Airway epithelial cell (primary cell): ENCODE results near the gene TMBIM6. TPM values are rescaled to one million over a fixed set of nuclear protein-coding genes. Genes with fewer than 3 reads are reported as not detected.

Experiments
- total RNA-seq: library from RNA; depleted of rRNA; stranded (reverse); fragments of >200 nt; gene quantifications from 2 replicates; pipeline ENCODE4 v1.2.3, GENCODE V29; 2015

The TMBIM6 gene, protein sequence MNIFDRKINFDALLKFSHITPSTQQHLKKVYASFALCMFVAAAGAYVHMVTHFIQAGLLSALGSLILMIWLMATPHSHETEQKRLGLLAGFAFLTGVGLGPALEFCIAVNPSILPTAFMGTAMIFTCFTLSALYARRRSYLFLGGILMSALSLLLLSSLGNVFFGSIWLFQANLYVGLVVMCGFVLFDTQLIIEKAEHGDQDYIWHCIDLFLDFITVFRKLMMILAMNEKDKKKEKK
- total RNA-seq = 324 and 405 TPM in 2 replicates

DNA sequence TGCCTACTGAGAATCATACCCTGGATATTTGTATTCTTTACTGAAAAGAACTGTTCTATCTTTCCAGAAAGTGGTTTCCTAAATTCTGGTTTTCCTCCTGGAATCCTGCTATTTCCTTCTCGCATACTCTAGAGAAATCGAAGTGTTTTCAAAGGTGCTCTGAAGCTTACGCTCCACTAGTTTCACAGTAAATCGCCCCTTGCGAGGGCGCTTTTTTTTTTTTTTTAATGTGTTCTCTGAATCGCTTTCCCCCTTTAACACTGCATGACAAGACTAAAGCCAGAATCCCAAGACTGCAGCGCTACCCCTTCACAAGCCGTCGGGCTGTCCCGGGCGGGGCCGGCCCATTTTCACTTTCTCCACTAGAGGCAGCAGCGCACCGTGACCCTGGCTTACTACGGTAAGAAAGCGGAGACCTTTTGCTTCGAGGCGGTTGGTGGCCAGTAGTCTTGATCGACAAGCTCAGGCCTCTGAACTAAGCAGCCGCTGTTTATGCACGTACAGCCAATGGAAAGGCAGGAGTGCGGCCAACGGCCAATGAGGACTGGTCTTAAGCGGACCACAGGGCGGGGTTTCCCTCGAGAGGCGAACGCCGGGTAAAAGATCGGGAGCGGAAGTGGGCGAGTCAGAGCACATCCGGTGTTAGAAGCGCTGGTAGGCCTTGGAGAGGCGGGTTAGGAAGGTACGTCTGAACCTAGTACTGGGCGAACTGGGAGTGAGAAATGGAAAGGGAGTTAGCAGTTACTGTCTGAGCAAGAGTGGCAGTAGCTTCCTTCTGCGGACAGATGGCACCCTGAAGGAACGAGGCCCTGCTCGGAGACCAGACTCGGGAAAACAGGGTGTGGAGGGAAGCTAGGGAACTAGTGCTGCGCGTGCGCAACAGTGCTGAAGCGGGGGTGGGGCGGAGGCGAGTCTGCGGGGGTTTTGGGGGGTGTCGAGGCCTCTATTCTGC lies at the start of gene TMBIM6:
TMBIM6 (plus strand) TSS at position 628 of the 952 bp plus-strand sequence. CDS start 10,937 bp downstream, outside the sequence.

DNA sequence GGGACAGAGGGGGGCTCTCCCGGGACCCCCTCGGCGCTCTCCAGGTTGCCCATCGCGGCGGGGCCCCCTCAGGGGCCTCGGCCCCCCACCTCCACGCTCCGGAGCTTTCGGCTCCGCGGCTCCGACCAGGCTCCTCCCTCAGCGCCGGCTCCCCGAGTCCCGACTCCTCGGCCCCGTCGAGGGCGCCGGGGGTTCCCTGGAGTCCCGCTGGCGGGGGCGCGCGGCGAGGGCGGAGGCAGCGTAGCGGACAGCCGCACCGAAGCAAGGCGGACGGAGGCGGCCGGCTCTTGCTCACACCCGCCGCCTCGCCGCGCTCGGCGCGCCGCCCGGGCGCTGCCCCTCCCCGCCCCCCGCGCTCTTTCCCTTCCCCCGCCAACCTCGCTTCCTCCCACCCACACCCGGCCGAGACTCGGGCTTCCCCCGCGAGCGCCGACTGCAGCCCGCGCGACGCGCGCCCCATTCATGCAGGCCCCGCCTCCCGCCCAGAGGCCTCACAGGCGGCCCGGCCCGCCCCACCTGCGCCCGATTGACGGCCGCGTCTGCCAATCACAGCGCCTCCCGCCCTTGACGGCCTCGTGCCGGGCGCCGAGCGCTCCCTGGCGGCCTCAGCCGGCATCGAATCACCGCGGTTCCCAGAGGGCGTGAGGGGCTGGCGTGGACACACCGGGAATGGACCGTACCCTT lies 34.1 kb upstream of the TMBIM6 start, which contains the start of gene FMNL3:
FMNL3 (minus strand) TSS at position 278 of the 684 bp plus-strand sequence; CDS start at position 53, 225 bp downstream.

Other genes with a start within 250 kb of the TMBIM6 start
- 0.07 TPM in 1 of 2 replicates, not detected in the other for gene KCNH3, start 202.5 kb upstream of the TMBIM6 start, total RNA-seq
- gene MCRS1, start 173.4 kb upstream of the TMBIM6 start, total RNA-seq = 66.0 and 75.8 TPM in 2 replicates
- gene FAM186B, start 135.9 kb upstream of the TMBIM6 start, total RNA-seq = 0.07 and 0.14 TPM in 2 replicates
- gene PRPF40B, start 118.0 kb upstream of the TMBIM6 start, total RNA-seq = 11.6 and 13.4 TPM in 2 replicates
- 2.2 and 2.7 TPM in 2 replicates for gene FMNL3, start 34.2 kb upstream of the TMBIM6 start, total RNA-seq
- gene NCKAP5L, start 86.9 kb downstream of the TMBIM6 start, total RNA-seq = 12.6 and 16.8 TPM in 2 replicates
- gene BCDIN3D, start 101.5 kb downstream of the TMBIM6 start, total RNA-seq = 1.6 and 2.8 TPM in 2 replicates
- not detected in 2 replicates for gene FAIM2, start 162.3 kb downstream of the TMBIM6 start, total RNA-seq
- not detected in 2 replicates for gene AQP2, start 209.2 kb downstream of the TMBIM6 start, total RNA-seq
- gene AQP5, start 220.3 kb downstream of the TMBIM6 start, total RNA-seq = 1.2 and 3.7 TPM in 2 replicates
- 0.14 TPM in 1 of 2 replicates, not detected in the other for gene AQP6, start 231.4 kb downstream of the TMBIM6 start, total RNA-seq